ENCODE data around the gene MAP2K6.

MAP2K6 gene

DNA sequence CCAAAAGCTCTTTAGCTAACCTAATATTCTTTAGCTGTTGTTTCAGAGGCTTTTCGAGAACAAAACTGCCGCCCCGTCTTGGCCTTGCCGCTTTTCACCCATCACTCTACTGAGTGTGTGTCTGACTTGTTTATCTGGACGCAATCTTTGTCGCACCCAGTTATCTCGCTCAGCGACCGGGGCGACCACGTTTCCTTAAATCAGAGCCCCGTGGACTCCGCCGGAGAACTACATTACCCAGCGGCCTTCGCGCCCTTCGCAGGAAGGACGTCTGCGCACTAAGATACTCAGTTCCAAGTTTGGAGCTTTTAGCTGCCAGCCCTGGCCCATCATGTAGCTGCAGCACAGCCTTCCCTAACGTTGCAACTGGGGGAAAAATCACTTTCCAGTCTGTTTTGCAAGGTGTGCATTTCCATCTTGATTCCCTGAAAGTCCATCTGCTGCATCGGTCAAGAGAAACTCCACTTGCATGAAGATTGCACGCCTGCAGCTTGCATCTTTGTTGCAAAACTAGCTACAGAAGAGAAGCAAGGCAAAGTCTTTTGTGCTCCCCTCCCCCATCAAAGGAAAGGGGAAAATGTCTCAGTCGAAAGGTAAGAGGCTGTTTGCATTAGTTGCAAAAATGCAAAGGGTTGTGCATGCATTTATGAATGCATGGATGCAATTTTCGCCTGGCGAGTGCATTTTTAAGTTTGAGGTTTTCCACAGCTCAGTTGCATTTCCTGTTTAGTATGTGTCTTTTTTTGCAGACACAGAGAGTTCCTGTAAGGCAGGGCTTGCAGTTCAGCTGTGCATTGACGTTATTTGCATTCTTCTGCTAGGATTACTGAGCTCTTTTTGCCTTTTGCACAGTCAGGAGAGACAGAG lies at the start of gene MAP2K6:
Gene MAP2K6, plus strand, starts transcription at position 290 of the 867 bp plus-strand sequence. Its CDS starts 288 bp downstream, at position 578.
- in situ Hi-C loops (cut with HindIII; ENCODE audit: low sequenced_read_pairs): no loop called here

DNA sequence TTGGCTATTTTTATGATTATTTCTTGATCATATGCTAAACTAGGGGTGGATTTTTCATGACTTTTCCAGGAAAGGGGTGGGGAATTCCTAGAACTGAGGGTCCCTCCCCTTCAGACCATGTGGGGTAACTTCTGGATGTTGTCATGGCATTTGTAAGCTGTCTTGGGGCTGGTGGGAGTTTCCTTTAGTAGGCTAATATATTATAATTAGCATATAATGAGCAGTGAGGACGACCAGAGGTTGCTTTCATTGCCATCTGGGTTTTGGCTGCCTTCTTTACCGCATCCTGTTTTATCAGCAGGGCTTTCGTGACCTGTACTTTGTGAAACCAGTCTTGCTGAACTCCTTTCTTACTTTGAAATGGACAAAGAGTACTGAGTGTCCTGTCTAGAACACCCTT lies 47.2 kb upstream of the MAP2K6 start:
- in situ Hi-C loops (cut with HindIII; ENCODE audit: low sequenced_read_pairs): no loop called here

DNA sequence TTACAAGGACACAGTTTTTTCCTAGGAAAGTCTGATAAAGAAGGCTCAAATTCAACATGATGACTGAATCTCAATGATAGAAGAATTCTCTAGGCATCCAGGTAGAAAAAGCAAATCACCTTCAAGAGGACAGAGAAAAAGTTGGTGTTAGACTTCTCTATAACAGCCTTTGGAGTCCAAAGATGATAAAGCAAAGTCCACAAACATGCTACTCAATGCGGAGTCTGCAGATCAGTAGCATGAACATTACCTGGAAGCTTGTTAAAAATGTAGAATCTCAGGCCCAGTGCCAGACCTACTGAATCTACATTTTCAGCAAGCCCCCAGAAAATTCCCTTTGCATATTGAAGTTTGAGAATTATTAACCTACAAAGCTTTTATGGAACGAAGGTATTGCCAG lies 41.4 kb upstream of the MAP2K6 start:
- in situ Hi-C loops (cut with HindIII; ENCODE audit: low sequenced_read_pairs): loop anchor here (10.0 kb wide), 1 partner anchor 568 kb away; no protein-coding TSS in a partner anchor

DNA sequence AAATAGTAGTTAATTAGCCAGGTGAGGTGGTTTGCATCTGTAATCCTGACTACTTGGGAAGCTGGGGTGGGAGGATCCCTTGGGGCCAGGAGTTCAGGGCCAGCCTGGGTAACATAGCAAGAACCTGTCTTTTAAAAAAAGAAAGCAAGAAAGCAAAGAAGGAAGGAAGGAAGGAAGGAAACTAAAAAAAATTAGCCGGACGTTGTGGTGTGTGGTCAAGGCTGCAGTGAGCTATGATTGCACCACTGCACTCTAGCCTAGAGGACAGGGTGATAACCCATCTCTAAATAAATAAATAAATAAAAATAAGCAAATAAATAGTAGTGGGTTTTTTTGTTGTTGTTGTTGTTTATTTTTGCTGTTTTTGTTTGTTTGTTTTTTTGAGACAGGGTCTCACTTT lies 39.3 kb upstream of the MAP2K6 start:
- in situ Hi-C loops (cut with HindIII; ENCODE audit: low sequenced_read_pairs): loop anchor here (10.0 kb wide), 1 partner anchor 570 kb away; no protein-coding TSS in a partner anchor

DNA sequence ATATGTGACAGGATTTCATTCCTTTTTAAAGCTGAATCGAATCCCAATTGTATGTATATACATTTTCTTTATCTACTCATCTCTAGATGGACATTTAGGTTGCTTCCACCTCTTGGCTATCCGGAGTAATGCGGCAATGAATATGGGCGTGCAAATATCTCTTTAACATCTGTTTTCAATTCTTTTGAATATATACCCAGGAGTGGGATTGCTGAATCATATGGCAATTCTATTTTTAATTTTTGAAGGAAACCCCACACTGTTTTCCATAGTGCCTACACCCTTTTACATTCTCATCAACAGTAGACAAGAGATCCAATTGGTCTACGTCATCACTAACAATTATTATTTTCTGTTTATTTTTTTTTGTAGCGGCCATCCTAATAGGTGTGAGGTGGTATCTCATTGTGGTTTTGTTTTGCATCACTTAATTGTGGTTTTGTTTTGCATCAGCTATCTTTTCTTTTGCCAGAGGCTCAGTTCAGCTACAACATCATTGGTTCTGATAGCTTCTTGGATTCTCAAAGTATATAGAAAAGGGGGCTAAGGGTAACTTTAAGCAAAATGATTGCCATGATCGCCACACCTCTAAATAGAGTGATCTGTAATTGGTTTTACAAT lies 25.6 kb upstream of the MAP2K6 start:
- in situ Hi-C loops (cut with HindIII; ENCODE audit: low sequenced_read_pairs): no loop called here

DNA sequence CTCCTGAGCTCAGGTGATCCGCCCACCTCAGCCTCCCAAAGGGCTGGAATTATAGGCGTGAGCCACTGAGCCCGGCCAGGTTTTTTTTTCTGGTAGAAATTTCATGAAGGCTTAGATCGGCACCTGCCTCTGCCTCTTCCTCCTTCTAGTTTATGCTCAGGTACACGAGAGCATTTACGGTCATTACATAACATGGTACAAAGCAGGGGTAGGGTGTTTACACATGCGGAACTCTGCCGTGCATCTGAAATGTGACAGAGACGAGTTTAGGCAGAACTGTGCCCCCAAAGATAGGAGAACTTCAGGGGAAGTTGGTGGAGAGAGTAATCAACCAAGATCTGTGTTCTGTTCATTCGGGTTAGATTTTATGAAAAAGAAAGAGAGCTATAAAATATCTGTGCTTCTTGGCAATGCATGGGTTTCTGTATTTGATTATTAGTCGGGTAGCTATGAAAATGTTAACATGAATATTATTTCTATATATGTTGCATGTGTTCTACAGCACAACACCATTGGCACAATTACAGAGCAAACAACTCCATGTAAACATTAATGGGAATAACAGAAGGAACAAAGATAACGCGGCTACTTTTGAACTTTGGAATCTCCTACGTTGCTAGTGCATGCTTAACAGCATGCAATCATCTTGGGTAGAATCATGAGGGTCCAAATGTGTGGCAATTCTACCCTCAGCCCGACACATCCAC lies 23.5 kb upstream of the MAP2K6 start:
- in situ Hi-C loops (cut with HindIII; ENCODE audit: low sequenced_read_pairs): no loop called here

DNA sequence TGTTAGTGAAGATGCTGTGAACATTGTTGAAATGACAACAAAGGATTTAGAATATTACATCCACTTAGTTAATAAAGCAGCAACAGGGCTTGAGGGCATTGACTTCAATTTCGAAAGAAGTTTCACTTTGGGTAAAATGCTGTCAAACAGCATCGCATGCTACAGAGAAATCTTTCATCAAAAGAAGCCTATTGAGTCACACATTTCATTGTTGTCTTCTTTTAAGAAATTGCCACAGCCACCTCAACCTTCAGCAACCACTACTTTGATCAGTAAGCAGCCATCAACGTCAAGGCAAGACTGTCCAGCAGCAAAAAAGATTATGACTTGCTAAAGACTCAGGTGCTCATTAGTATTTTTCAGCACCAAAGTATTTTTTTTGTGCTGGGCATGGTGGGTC lies 13.2 kb upstream of the MAP2K6 start:
- in situ Hi-C loops (cut with HindIII; ENCODE audit: low sequenced_read_pairs): no loop called here

DNA sequence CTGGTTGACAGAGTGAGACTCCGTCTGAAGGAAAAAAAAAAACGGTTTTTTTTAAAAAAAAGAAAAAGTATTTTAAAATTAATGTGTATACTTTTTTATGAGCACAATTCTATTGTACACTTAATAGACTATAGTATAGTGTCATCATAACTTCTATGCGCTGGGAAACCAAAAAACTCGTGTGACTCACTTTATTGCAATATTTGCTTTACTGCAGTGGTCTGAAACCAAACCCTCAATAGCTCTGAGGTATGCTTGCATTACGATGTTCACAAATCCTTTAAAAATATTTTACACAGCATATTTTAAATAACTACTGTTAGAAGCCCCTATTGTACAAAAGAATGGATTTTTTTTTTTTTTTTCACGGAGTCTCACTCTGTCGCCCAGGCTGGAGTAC lies 12.4 kb upstream of the MAP2K6 start:
- in situ Hi-C loops (cut with HindIII; ENCODE audit: low sequenced_read_pairs): no loop called here

DNA sequence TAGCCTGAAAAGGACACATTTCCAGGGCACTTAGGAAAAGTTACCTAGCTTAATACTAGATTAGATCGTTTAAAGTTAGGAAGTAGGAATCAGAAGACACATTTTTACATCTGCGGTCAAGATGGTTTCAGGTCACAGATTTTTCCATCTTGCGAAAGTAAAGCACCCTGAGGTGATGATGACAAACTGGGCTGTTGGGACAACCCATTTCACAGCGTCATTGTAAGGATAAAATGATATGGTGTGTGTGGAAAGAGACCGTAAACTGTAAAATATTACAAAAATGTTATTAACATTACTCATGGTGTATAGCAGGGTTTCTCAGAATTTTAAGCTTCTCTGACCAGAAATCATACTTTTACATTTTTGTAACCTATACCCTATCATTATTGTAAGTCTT lies 10.1 kb upstream of the MAP2K6 start:
- in situ Hi-C loops (cut with HindIII; ENCODE audit: low sequenced_read_pairs): no loop called here

DNA sequence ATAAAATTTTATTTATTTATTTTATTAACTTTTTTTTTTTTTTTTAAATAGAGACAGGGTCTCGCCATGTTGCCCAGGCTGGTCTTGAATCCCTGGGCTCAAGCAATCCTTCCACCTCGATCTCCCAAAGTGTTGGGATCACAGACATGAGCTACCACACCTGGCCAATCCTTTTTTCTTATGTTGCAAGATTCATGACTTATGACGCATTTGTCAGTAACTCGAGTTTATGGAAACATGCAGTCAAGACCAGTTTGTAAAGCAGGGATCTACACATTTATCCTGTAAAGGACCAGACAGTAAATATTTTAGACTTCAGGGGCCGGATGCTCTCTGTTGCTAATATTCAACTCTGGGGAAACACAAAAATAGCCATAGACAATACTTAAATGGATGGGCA lies 9.4 kb upstream of the MAP2K6 start:
- in situ Hi-C loops (cut with HindIII; ENCODE audit: low sequenced_read_pairs): no loop called here

DNA sequence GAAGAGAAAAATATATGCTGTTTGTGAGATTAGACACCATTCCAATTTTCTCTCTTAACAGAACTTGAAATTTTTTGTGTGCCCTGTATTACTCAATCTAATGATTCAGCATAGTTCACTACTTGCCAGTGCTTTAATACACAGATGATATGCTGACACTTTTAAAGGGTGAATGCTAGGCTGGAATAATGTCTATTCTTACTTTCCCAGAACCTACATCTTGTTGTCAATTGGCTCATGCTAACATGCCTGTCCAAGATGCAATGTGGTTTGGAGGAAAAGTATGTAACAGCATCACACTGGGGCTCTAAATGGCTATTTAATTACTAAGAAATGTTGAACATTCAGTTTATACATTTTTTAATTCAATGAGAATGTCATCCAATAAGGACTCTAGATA lies 7.6 kb upstream of the MAP2K6 start:
- in situ Hi-C loops (cut with HindIII; ENCODE audit: low sequenced_read_pairs): no loop called here

DNA sequence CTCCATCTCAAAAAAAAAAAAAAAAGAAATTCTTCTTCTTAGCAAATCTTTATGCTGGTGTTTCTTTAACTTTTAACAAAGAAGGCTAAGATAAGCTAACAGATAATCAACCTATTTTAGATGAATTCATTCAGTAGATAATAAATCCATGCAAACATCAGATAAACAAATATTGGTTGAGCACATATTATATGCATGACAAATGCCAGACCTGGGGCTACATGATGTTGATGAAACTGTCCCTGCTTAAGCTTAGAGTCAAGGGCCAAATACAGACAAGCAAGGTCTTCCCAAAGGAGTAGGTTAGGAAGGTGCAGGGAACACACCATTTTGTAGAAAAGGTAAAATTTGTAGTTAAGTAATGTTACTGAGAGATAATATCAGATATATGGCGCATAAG lies 6.7 kb upstream of the MAP2K6 start:
- in situ Hi-C loops (cut with HindIII; ENCODE audit: low sequenced_read_pairs): no loop called here

DNA sequence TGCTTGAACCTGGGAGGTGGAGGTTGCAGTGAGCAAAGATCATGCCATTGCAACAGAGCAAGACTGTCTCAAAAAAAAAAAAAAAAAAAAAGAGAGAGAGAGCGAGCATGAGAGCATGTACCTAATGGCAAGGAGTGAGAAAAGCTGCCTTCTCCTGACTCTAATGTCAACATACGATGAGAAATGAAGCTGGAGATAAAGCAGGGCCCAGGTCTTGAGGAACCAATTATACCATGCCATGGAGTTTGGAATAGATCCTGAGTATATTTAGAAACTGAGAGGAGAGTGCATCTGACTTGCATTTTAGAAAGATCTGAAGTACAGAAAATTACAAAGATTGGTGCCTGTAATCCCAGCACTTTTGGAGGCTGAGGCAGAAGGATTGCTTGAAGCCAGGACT lies 3.8 kb upstream of the MAP2K6 start:
- in situ Hi-C loops (cut with HindIII; ENCODE audit: low sequenced_read_pairs): no loop called here

DNA sequence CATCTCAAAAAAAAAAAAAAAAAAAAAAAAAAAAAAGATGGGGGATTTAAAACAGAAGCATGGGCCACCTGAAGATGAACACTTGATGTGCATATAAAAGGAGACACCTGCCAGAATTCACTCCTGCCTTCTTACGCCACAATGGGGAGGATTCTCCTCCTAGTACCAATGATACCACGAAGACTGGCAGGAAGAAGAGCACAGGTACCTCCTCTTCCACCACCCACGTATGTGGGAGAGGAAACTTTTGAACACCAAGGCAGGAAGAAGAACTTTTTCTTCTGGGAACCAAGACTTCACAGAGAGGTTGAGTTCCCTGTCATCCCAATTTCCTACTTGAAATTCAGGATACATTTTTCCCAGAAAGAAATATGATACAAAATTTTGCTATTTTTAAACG lies 2.7 kb upstream of the MAP2K6 start:
- in situ Hi-C loops (cut with HindIII; ENCODE audit: low sequenced_read_pairs): no loop called here

DNA sequence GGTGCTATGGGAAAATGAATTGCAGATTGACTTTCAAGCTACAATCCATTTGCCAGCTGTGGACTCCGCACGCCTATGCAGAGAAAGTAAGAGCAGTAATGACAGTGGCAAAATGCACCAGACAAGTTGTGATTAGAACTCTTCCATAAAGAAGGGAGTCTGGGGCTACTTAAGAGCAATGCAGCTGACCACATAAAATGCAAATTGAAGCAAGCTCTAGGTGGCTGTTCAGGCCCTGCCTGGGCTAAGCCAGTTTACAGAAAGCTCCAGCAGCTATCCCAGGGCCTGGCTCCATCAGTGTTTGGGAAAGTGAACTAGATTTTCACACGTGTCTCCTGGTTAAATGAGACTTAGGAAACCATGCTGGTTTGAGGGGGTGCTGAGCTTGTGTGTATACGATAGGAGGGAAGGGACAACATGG lies 2.2 kb upstream of the MAP2K6 start:
- in situ Hi-C loops (cut with HindIII; ENCODE audit: low sequenced_read_pairs): no loop called here

DNA sequence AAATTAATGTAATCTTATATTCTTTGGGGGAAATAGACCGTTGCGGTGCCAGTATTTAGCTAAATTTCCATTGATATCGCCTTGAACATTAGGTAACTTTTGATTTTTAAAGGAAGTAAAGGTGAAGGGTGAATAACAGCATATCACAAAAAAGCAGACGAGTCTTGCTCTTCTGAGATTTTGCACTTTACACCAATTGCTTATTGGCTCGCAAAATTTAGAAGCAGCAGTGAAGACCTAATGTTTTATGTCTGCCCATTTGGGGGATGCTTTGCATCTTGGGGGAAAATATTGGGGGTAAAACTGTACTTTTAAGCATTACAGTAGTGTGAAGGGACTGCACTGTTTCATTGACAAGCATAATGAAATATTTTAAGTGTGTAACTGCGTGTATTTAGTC lies 934 bp downstream of the MAP2K6 start:
- in situ Hi-C loops (cut with HindIII; ENCODE audit: low sequenced_read_pairs): no loop called here

DNA sequence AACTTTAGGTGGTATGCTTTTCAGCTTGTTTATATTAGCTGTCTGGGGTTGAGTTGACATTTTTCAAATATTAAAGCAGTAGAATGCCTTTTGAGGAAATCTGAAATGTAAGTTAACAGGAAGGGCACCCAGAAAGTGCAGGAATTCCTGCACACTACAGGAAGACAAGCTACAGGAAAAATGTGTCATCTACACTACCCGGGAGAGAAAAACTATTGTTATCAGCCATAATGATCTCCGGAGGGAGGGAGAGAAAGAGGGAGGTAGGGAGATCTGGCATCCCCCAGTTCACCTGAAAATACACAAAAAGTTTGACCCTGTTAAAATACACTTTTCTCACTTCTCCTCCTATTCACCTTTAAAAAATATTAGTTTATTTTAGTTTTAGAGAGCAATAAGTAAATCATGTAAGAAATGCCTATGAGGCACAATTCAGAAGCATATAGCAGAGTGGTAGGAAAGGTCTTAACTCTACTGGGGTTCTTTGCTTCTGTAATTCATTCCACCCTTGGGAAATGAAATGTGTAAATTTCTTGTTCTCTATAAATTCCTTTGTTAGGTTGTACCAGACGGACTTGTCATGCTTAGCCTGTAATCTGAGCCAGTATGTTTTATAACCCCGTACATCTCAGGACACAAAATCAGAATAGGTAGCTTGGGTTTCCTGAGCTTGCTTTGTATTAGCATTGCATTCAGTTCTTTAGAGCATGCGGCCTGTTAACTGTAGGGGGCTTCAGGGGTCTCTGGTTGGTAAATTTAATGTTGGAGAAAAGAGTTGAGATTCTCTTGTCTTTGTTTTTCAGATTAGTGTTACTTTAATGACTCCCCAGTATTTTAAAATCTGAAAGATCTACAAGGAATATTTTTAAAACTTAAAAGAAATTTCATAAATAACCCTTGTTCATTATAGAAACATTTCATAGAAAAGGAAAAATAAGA lies 3.3 kb downstream of the MAP2K6 start:
- in situ Hi-C loops (cut with HindIII; ENCODE audit: low sequenced_read_pairs): no loop called here

DNA sequence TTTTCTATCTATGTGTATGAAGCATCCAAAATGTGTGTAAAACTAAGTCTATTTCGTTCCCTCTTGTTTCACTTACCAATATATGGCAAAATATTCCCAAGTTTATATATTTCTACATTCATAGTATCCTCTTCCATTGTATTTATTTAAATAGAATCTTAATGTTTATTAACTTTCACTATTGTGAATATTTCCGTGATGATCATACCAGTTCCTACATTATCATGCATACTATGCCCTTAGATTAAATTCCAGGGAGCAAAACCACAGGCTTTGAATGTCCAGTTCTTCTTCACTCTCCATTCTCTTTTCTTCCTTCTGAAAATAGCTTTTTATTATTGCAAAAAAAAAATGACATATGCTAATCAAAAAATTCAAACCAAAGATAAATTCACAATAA lies 4.0 kb downstream of the MAP2K6 start:
- in situ Hi-C loops (cut with HindIII; ENCODE audit: low sequenced_read_pairs): no loop called here

DNA sequence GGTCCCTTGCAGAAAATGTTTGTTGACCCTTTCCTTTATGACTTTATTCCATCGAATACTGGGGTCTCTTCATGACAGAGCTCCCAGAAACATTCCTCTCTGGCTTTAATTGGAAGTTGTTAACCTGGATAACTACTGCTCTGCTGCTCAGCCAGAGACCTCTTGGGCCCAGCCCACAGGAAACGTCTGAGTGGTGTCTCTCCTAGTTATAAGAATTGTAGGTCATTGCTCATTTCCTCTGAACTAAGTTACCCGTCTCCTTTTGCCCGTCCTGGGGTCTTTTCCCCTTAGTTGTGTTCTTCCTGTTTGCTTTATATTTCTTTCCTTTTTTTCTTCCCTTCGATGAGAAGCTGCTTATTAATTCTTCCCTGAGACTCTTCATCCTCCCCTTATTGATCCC lies 9.0 kb downstream of the MAP2K6 start:
- in situ Hi-C loops (cut with HindIII; ENCODE audit: low sequenced_read_pairs): no loop called here

DNA sequence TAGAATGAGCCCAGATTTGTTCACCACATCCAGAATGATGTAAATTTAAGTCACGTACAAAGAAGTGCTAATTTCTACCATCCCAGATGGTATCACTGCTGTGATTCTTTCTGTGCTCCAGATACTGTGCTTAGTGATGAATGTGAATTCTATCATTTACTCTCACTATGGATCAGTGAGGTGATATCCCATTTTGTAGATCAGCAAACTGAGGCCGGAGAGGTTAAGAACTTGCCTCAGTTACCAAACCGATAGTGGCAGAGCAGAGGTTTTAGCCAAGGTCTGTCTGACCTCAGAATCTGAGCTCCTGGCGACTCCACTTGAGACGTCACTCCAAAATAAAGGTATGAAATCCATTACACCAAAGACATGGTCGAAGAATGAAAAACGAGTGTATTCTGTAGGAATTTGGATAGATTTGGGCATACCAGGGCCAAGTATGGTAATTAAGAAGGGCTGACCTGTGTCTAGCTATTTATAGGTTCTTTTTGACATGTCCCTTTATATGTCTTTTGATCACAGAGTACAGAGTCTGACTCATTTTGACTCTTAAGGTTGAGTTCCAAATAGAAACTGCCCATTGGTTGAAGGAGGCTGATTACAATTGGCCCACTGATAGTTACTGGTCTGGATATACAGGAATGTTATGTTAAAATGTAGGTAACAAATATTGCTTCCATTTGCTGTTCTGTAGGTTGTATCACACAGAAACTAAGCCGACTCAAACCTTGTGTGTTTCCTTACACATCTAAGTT lies 10.0 kb downstream of the MAP2K6 start:
- in situ Hi-C loops (cut with HindIII; ENCODE audit: low sequenced_read_pairs): no loop called here

Data from DLD1 (cell line).